GM12864 (cell line): ENCODE measurements around the gene MGST3.
"Not testable (repeated sequence)": the region's sequence is repeated elsewhere in the genome, so short reads cannot be mapped to it uniquely, and the experiment has no call there.

Source experiments
- DNase-seq: peaks from one replicate; pipeline ENCODE4 v3.0.0-alpha.2; 2011; ENCODE audit warnings: low read depth
- H3K4me3 ChIP-seq: 2 replicates; pipeline ENCODE4 v1.5.1; 2011; ENCODE audit warnings: mild to moderate bottlenecking, low read depth, low read length, control low read depth
- CTCF ChIP-seq: IDR thresholded peaks from 2 replicates; pipeline ENCODE4 v1.5.1; 2011; ENCODE audit warnings: low read depth, mild to moderate bottlenecking, moderate library complexity, low read length, control low read depth, inconsistent platforms; ENCODE audit errors: missing control alignments

Gene MGST3

GRCh38 chr1:165675794-165676193 lies 44.8 kb downstream of the MGST3 start:
- TF ChIP-seq CTCF = no peak
- no peak overlapping the region for H3K4me3 ChIP-seq
- DNase-seq = no peak

- TF ChIP-seq CTCF = no peak
- DNase-seq = no peak
- no peak overlapping the region for H3K4me3 ChIP-seq
Observed at GRCh38 chr1:165678509-165678908, 47.5 kb downstream of the MGST3 start.

GRCh38 chr1:165679282-165680036 lies 48.4 kb downstream of the MGST3 start:
- DNase-seq = no peak
- TF ChIP-seq CTCF = no peak
- H3K4me3 ChIP-seq = no peak overlapping the region

GRCh38 chr1:165680303-165680702 lies 49.3 kb downstream of the MGST3 start:
- DNase-seq = no peak
- TF ChIP-seq CTCF = no peak
- H3K4me3 ChIP-seq = no peak overlapping the region

- DNase-seq, H3K4me3 ChIP-seq: not testable (repeated sequence)
Observed at GRCh38 chr1:165680773-165681172, 49.7 kb downstream of the MGST3 start.

- no peak for TF ChIP-seq CTCF
- H3K4me3 ChIP-seq = no peak overlapping the region
- DNase-seq = no peak
Observed at GRCh38 chr1:165683848-165684485, 52.9 kb downstream of the MGST3 start.

- H3K4me3 ChIP-seq = no peak overlapping the region
- peak; percentile 21 for TF ChIP-seq CTCF
- peak; percentile 10 for DNase-seq
Observed at GRCh38 chr1:165686121-165686970, 55.3 kb downstream of the MGST3 start.
